GM20431 (cell line): ENCODE measurements around the gene FAM107B.
"Not testable (repeated sequence)": the region's sequence is repeated elsewhere in the genome, so short reads cannot be mapped to it uniquely, and the experiment has no call there.

Source experiments
- in situ Hi-C: fragments of 300-500 bp; cut with MseI, MboI; formaldehyde crosslinking; loops from one replicate; pipeline ENCODE4 v1.15.0; 2020; ENCODE audit warnings: low sequenced_read_pairs; ENCODE audit not compliant: unreplicated experiment

Gene FAM107B

GRCh38 chr10:14740684-14741247 is 33.9 kb downstream of the FAM107B start:
- in situ Hi-C loops: no loop called here

DNA sequence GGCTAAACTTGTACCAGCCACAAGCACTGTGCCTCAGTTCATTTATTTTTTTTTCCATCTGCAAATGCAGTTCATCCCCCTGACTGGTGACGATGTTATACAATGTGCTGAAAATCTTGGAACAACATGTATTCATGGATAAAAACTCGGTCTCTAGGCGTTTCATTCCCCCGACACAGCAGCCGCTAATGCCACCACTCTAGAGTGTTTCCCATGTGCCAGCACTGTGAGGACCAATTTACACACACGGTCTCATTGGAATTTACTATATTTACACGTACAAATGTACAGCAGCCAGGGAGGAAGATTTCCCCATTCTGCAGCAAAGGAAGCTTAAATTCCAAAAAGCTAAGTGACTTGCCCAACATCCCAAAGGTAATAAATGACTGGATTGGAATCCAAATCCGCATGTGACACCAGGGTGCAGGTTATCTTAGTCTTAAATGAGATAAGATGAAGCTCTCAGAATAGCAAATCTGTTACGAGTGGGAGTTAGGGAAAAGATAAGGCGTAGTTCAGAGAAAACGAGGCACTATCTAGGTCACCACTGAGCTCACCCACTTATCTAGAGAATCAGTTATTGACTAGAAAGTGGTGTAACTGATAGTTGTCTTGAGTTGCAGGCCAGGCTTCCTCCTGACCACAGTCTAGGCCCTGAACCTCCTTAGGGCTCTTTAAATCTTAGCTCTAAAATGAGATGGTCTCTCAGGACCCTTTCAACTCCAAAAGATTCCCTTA is 36.7 kb downstream of the FAM107B start:
- in situ Hi-C loops: no loop called here

DNA sequence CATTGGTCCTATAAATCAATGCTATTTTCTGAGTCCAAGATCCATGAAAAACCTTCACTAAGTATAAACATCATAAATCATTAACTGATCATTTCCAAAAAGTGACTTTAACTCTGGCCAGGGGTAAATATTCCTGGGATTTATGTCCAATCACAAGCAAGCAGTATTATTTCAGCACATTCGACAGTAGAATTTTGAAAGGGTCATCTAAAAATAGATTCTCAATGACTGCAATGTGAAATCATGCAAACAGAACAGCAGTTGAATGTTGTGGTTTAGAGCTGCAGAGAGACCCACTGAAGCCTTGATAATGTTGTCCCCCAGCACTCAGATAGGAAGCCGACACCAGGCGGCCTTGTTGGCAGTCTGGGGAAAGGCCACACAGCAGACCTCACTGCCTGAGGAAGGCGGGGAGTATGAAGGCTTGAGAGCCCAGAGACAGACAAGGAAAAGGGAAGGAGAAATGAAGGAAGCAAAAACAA is 38.1 kb downstream of the FAM107B start:
- in situ Hi-C loops: no loop called here

GRCh38 chr10:14736043-14736442 is 38.7 kb downstream of the FAM107B start:
- in situ Hi-C loops: no loop called here

DNA sequence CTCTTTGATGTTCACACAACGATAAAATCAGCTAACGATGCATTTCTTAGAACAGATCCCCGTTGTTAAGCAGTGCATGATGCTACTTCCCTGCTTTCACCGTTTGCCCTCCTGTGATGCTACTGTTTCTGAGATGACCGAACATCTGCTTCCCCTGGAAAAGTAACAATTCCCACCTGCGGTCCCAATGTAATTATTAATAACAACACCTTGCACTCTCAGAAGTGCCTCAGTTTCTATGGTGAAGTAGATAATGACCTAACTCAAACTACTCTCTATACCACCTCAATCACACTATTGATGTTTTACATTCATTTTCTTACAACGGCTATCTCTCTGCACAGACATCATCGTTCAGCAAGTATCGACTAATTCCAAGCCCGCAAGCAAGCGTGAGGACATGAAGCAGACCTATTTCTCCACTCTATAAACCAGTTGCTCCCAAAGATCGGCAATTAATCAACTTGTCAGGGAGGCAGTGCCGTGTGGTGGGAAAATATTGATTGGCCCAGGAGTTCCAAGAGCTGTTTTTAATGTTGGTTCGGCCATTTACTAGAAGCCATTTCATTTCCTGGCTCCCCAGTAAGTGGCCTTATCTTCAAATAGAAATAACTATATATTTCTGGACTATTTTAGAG is 42.7 kb downstream of the FAM107B start:
- in situ Hi-C loops: no loop called here

GRCh38 chr10:14728346-14728745 is 46.4 kb downstream of the FAM107B start:
- in situ Hi-C loops: no loop called here

DNA sequence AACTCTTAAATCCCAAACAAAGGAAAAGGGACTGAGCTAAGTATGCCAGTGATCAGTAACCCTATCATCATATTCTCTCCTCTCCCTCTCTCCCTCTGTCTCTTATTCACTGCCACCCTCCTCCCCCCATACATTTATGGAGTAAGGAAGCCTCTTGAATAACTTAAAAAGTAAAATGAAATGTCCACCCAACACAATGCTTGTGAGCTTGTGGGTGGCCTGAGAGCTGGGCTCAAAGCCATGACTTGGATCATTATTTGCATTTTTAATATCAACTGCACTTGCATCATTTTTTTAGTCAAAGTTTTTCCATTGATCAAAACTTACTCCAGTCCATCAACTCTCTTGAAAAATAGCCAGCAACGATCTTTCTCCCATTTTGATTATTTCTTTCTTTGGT is 46.8 kb downstream of the FAM107B start:
- in situ Hi-C loops: no loop called here

- in situ Hi-C loops: no loop called here
Observed at GRCh38 chr10:14727465-14727864, 47.2 kb downstream of the FAM107B start.

GRCh38 chr10:14724931-14725330 is 49.8 kb downstream of the FAM107B start:
- in situ Hi-C loops: no loop called here

GRCh38 chr10:14723052-14723689 is 51.5 kb downstream of the FAM107B start:
- in situ Hi-C loops: no loop called here

DNA sequence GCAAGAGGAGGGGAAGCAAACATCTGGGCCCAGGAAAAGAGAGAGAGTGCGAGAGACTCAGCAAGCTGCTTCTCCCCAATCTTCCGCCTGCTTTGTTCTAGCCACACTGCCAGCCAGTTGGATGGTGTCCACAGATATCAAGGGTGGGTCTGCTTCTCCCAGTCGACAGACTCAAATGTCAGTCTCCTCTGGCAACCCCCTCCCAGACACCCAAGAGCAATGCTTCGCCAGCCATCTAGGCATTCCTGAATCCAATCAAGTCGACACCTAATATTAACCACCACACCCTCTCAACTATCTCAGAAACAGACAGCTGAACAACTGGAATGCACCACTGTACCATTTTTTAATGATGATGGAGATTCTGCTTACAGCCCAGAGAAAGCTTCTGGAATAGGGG is 57.1 kb downstream of the FAM107B start:
- in situ Hi-C loops: no loop called here

DNA sequence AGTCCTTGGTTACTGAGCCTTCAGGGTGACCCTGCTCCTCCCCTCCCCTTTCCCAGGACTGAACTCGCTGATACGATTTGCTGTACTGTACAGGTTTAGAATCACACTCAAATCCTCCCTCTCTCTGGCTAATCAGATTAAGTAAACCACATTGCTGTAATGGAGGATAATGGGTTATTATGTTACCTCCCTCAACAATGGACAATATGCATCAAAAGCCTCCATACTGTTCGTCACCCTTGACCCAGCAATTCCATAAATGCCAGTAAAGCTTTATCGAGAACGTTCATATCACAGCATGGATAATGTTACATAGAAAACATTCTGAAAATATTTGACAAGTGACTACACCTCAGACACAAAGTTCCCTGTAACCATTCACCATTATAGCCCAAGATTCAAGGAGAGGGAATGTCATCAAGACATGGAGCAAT is 61.7 kb downstream of the FAM107B start:
- in situ Hi-C loops: no loop called here

GRCh38 chr10:14709344-14709743 is 65.4 kb downstream of the FAM107B start:
- in situ Hi-C loops: not testable (repeated sequence)

GRCh38 chr10:14707481-14707880 is 67.2 kb downstream of the FAM107B start:
- in situ Hi-C loops: no loop called here

DNA sequence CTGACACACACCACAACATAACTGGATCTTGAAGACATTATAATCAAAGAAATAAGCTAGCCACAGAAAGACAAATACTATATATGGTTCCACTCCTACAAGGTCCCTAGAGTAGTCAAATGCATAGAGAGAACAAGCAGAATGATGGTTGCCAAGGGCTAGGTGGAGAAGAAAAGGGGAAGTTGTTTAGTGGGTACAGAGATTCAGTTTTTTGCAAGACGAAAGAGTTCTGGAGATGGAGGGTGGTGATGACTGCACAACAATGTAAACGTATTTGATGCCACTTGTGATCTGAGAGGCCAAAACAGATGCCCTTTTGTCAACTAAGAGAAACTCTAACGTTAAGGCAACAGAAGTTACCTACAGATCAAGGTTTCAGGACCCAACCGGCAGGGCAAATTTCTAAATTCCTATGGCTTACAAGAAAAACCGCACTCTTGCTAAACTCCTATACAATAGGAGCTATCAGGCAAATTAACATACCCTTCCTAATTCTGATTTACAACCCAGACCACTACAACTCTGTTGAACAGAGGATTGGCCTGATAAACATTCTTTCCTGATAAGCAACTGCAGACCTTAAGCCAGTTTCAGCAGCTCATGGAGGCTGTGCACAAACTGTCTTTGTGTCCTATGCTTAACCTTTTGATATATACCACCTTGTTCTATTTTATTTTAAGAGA is 69.0 kb downstream of the FAM107B start:
- in situ Hi-C loops: no loop called here

DNA sequence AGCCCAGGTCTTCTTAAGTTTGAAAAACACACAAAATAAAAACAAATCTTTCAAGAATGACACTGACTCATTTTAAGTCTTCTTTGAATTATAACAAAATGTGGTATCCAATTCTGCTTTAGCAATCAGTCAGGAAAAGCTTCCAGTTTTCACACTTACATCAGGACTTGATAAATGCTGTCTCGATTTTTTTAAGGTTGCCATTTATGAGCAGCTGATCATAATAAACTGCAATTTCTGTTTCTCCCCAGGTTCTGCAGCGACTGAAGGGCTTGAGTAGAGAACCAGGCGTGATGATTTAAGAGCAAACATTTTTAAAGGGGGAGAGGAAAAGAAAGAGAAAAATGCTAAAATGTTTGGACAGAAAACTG is 71.1 kb downstream of the FAM107B start:
- in situ Hi-C loops: no loop called here

DNA sequence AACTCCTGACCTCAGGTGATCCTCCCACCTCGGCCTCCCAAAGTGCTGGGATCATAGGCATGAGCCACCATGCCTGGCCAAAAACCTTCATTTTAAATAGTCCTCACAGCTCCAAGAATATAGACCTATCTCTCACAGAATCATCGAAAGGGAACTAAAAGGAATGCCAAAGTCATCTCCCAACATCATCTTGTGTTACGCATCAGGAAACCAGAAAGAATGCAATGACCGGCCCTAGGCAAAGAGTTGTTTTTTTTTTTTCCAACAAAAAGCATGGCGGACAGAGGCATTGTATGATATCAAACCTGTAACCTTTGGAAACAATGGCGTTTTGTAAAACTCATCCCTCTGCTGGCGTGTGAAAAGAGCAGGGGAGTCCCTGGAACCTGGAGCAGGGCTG is 73.2 kb downstream of the FAM107B start:
- in situ Hi-C loops: no loop called here

DNA sequence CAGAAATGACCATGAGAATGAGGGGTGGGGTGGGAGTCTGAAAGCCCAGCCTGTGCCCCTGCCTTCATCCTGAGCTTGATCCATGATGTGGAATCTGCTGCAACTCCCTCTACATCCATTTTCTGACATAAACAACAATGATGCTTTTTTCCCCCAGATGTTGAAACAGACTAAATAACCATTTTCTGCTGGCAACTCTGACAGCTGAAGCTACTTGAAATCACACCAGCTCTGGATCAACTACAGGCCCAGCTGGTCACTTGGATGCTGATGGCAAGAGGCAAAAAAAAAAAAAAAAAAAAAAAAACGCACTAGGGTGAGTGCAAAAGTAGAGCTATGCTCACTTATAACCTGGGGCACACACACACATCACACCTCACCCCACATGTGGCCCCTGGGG is 74.2 kb downstream of the FAM107B start:
- in situ Hi-C loops: no loop called here

DNA sequence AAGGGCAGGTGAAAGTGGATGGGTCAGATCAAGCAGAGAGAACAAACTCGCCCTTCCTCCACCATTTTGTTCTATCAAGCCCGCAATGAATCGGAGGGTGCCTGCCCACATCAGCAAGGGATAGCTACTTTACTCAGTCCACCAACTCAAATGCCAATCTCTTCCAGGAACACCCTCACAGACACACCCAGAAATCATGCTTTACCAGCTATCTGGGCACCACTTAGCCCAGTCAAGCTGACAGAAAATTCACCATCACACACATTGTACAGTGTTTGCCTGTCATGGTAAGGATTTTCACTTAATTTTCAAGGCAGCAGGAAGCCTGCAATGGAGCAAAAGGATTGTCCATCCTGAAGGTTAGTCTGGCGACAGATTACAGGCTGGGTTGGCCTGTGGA is 75.2 kb downstream of the FAM107B start:
- in situ Hi-C loops: no loop called here

- in situ Hi-C loops: no loop called here
Observed at GRCh38 chr10:14698829-14699170, 75.9 kb downstream of the FAM107B start.
